Activated B cell treated with CpG ODN at 0.5 μM for 24 hours (primary cell): ENCODE results near the gene TSGA10IP. TPM values are rescaled to one million over a fixed set of nuclear protein-coding genes. Genes with fewer than 3 reads are reported as not detected.
A peak's percentile ranks its signal among the peaks of the same experiment; 100 is the strongest.

ENCODE experiments used
- ATAC-seq: fragments of 200-7000 bp; cut with Tn5 transposase; one replicate; pipeline ENCODE4 v1.10.0; 2021; ENCODE audit warnings: low read depth, mild to moderate bottlenecking, moderate library complexity
- CTCF ChIA-PET: fragments of 350-600 bp; sonication (Branson Sonifier 250); formaldehyde crosslinking; loops from one replicate; lab custom pipeline; 2021; ENCODE audit warnings: antibody characterized with exemption; lab: Charles Lee
- POLR2A ChIA-PET: fragments of 350-600 bp; sonication (Branson Sonifier 250); formaldehyde crosslinking; loops from one replicate; lab custom pipeline; 2021; ENCODE audit warnings: antibody characterized with exemption; lab: Charles Lee
- DNase-seq: peaks from one replicate; pipeline ENCODE4 v3.0.0; 2022
- H3K27ac Mint-ChIP-seq: one replicate; pipeline ENCODE4 v1.8.0; 2020; ENCODE audit warnings: mixed read lengths
- H3K27me3 Mint-ChIP-seq: one replicate; pipeline ENCODE4 v1.8.0; 2021; ENCODE audit warnings: mixed read lengths
- H3K36me3 Mint-ChIP-seq: one replicate; pipeline ENCODE4 v1.8.0; 2021; ENCODE audit warnings: low read depth, mixed read lengths
- H3K4me1 Mint-ChIP-seq: one replicate; pipeline ENCODE4 v1.8.0; 2021; ENCODE audit warnings: mixed read lengths
- H3K4me3 Mint-ChIP-seq: one replicate; pipeline ENCODE4 v1.8.0; 2020; ENCODE audit warnings: mild to moderate bottlenecking, mixed read lengths
- H3K9me3 Mint-ChIP-seq: one replicate; pipeline ENCODE4 v1.8.0; 2020; ENCODE audit warnings: mixed read lengths
- CTCF ChIP-seq: fragments of 200-600 bp; IDR thresholded peaks from one replicate; pipeline ENCODE4 v1.8.0; 2022; ENCODE audit warnings: antibody characterized with exemption, mild to moderate bottlenecking
- intact Hi-C: fragments of 100-400 bp; cut with micrococcal nuclease; formaldehyde crosslinking; loops from one replicate; pipeline ENCODE4 v1.15.1; 2024
- total RNA-seq: library from RNA; stranded (reverse); gene quantifications from 2 replicates; pipeline ENCODE4 v1.2.3, GENCODE V29; 2022

The TSGA10IP gene
- total RNA-seq, 1 donor from 2014 or later = not detected

- no peak for ATAC-seq
- peaks cover 2% of the 10 kb centered on the region for H3K27me3 Mint-ChIP-seq
- CTCF ChIA-PET = interaction anchor here (1.0 to 2.7 kb wide), 3 partner anchors 10 to 39 kb away, joined by 3 to 11 read pairs (median 10); partner anchors contain the start of genes CCDC85B and FIBP
- POLR2A ChIA-PET = interaction anchor here (0.7 to 2.4 kb wide), 11 partner anchors 9 to 303 kb away, joined by 3 to 21 read pairs (median 6); partner anchors contain the start of genes C11orf68, CCDC85B, DRAP1 and FIBP
- peak overlapping the region; percentile 70 for H3K4me3 Mint-ChIP-seq
- no peaks in the 10 kb centered on the region for H3K9me3 Mint-ChIP-seq
- DNase-seq = no peak
- no peak for TF ChIP-seq CTCF
- peaks cover 19% of the 10 kb centered on the region for H3K4me1 Mint-ChIP-seq
- H3K27ac Mint-ChIP-seq = no peak overlapping the region
- no peaks in the 10 kb centered on the region for H3K36me3 Mint-ChIP-seq
- intact Hi-C loops = no loop called here
These were observed 46.5 kb upstream of the TSGA10IP start for GRCh38 chr11:65898656-65899355.

- no peaks in the 10 kb centered on the region for H3K36me3 Mint-ChIP-seq
- peaks cover 2% of the 10 kb centered on the region for H3K27me3 Mint-ChIP-seq
- ChIA-PET CTCF (interaction anchor here (2.7 kb wide), 1 partner anchor 9 kb away, joined by 11 read pairs; the partner anchor contains the start of gene CCDC85B), POLR2A (interaction anchor here (0.7 to 2.9 kb wide), 11 partner anchors 9 to 188 kb away, joined by 3 to 49 read pairs (median 9); partner anchors contain the start of genes C11orf68, CCDC85B, DRAP1 and FIBP)
- TF ChIP-seq CTCF = no peak
- no peaks in the 10 kb centered on the region for H3K9me3 Mint-ChIP-seq
- DNase-seq = peak; percentile 53
- H3K4me1 Mint-ChIP-seq = peaks cover 13% of the 10 kb centered on the region
- no peak overlapping the region for H3K27ac Mint-ChIP-seq
- ATAC-seq = peak; percentile 15
- intact Hi-C loops = loop anchor here (1.0 kb wide), 2 partner anchors 9 to 20 kb away; partner anchors contain the start of genes C11orf68, CCDC85B and DRAP1
- peak overlapping the region; percentile 69 for H3K4me3 Mint-ChIP-seq
These were observed 45.7 kb upstream of the TSGA10IP start for GRCh38 chr11:65899356-65900124.

- POLR2A ChIA-PET = interaction anchor here (0.5 to 2.9 kb wide), 14 partner anchors 10 to 334 kb away, joined by 3 to 49 read pairs (median 4); partner anchors contain the start of genes C11orf68, CCDC85B, CTSW and DRAP1
- Mint-ChIP-seq H3K9me3 (no peaks in the 10 kb centered on the region), H3K27ac (no peak within 1 kb of the TSS), H3K27me3 (peaks cover 2% of the 10 kb centered on the region), H3K36me3 (no peaks in the 10 kb centered on the region), H3K4me3 (peak within 1 kb of the TSS; percentile 72), H3K4me1 (peaks cover 13% of the 10 kb centered on the region)
- TF ChIP-seq CTCF = no peak
- CTCF ChIA-PET = interaction anchor here (1.0 to 2.7 kb wide), 3 partner anchors 10 to 16 kb away, joined by 6 to 11 read pairs (median 9); partner anchors contain the start of genes CCDC85B and FIBP
- DNase-seq (peak; percentile 82), ATAC-seq (peak; percentile 90)
- intact Hi-C loops = loop anchor here (1.0 kb wide), 2 partner anchors 10 to 19 kb away; partner anchors contain the start of genes C11orf68, CCDC85B and DRAP1
These were observed 45.0 kb upstream of the TSGA10IP start, which contains the start of gene FOSL1 for GRCh38 chr11:65900125-65900898. Gene FOSL1 (minus strand): TSS chr11:65900388. CDS start chr11:65900339, 49 bp downstream.

- Mint-ChIP-seq H3K36me3 (no peaks in the 10 kb centered on the region), H3K4me3 (peak overlapping the region; percentile 72), H3K9me3 (no peaks in the 10 kb centered on the region), H3K4me1 (peaks cover 13% of the 10 kb centered on the region), H3K27ac (no peak overlapping the region), H3K27me3 (peaks cover 2% of the 10 kb centered on the region)
- CTCF ChIA-PET = interaction anchor here (1.0 to 2.7 kb wide), 4 partner anchors 10 to 17 kb away, joined by 4 to 11 read pairs (median 8); partner anchors contain the start of genes CCDC85B and FIBP
- no peak for DNase-seq
- POLR2A ChIA-PET = interaction anchor here (0.6 to 2.9 kb wide), 13 partner anchors 11 to 335 kb away, joined by 3 to 49 read pairs (median 7); partner anchors contain the start of genes BANF1, C11orf68, CCDC85B and CTSW
- no peak for TF ChIP-seq CTCF
- intact Hi-C loops = loop anchor here (1.0 kb wide), 2 partner anchors 11 to 18 kb away; partner anchors contain the start of genes C11orf68, CCDC85B and DRAP1
- ATAC-seq = no peak
These were observed 44.4 kb upstream of the TSGA10IP start for GRCh38 chr11:65900899-65901180.
